Effector CD4-positive, alpha-beta T cell (primary cell): ENCODE measurements around the gene TRIM58.

Experiments
- DNase-seq: peaks from one replicate; pipeline ENCODE4 v3.0.0-alpha.2; 2020

TRIM58 gene

DNA sequence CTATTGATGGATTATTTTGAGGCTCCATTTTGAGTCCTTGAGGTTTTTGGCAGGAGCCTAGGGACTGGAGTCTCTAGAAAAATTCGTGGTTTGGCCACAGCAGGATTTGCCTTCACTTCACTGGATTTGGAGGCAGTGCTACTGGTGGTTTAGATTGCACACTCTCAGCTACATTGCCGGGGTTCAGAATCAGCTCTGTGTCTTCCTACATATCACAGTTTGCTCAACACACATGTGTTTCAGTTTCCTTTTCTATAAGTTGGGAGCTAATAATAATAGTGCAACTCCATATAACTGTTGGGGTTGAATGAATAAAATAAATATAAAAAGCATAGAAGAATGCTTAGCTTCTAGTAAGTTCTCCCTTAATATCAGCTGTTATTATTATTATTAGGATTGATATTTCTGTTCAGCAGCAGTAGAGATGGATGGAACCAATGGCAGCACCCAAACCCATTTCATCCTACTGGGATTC is 38.2 kb downstream of the TRIM58 start, which contains the start of gene OR2W3:
Gene OR2W3, plus strand, starts transcription at position 425 of the 475 bp plus-strand sequence. Its CDS starts 0 bp downstream, at position 425.
- DNase-seq, result no peak

DNA sequence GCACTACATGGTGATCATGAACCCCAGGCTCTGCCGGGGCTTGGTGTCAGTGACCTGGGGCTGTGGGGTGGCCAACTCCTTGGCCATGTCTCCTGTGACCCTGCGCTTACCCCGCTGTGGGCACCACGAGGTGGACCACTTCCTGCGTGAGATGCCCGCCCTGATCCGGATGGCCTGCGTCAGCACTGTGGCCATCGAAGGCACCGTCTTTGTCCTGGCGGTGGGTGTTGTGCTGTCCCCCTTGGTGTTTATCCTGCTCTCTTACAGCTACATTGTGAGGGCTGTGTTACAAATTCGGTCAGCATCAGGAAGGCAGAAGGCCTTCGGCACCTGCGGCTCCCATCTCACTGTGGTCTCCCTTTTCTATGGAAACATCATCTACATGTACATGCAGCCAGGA is 39.0 kb downstream of the TRIM58 start:
- no peak for DNase-seq

DNA sequence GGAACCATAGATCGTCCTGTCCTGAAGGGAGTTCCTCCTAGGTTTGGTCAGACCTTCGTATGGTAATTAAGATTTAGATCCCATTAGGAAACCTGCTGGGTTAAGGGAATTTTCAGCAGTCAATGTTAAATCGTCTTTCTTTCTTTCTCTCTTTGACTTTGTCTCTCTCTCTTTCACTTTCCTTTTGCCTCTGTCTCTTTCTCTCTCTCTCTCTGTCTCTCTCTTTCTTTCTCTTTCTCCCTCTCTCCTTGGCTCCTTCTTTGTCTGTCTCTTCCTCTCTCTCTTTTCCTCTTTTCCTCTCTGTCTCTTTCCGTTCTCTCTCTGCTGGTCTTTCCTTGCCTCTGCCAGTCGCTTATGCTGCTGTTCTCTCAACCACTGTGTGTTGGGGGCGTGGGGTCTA is 47.1 kb downstream of the TRIM58 start:
- DNase-seq, result no peak

DNA sequence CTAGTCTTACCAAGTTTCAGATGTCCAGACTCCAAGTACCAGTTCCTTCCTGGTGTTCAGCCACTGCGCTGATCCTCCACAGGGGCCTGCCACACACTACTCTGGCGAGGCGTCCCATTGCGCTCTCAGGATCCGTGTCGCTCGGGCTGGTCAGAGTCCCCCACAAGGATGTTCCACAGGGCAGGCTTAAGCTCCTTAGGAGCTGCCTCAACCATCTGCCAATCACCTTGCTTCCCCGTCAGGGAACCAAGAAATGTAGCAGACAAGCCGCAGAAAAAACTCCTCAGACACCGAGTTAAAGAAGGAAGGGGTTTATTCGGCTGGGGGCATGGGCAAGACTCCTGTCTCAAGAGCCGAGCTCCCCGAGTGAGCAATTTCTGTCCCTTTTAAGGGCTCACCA is 48.2 kb downstream of the TRIM58 start:
- DNase-seq, result no peak

DNA sequence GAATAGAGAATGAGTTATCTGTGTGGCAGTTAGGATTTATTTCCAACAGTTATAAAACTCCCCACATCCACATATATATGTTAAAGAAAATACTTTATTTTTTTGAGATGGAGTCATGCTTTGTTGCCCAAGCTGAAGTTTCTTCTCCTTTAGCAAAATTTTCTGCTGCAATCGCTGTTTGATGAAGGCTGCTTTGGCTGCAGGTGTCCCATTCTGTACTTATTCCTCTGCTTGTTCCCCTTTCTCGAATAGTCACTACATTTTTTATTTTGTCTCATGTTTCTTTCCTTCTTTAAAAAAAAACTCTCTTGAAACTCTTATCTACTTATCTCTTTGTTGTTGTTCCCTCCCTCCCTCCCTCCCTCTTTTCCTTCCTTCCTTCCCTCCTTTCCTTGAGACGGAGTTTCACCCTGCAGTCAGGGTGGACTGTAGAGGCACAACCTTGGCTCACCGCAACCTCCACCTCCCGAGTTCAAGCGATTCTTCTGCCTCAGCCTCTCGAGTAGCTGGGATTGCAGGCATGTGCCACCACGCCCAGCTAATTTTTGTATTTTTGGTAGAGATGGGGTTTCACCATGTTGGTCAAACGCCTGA is 49.0 kb downstream of the TRIM58 start:
- DNase-seq, result no peak

DNA sequence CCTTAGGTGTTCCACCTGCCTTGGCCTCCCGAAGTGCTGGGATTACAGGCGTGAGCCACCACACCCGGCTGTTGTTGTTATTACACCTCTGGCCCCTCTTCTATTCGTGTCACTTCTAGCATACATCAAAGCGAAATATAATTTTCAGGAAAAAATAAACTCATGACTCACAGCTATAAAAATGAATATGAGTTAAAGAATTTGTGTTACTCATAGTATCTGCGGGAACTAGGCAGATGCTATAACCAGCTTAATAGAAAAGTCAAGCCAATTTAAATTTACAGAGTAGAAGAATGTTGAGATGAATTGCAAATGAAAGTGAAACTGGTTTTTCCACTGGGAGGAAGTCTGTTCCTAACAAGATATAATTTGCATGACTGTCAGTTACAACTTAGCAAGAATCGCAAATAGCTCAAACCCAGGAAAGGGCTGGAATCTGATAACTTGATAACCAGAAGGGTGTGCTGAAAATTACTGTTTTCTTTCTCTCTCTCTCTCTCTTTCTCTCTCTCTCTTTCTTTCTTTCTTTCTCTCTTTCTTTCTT is 49.6 kb downstream of the TRIM58 start:
- DNase-seq, result no peak

DNA sequence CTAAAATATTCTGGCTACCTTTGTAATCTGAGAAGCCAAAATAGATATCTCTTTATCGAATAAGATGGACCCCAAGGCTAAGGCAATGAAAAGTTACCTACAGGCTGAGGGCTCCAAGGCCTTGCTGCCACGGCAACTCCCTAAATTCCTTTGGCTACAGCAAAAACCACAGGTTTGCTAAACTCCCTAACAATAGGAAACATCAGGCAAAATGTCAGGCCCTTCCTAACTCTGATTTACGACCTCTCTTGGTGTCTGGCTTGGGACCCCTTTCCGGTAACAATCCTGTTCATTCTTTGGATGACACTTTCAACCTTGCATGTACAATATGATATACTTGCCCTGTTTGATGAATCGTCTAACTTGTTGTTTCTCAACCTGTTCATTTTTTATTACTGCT is 51.8 kb downstream of the TRIM58 start:
- DNase-seq, result no peak

DNA sequence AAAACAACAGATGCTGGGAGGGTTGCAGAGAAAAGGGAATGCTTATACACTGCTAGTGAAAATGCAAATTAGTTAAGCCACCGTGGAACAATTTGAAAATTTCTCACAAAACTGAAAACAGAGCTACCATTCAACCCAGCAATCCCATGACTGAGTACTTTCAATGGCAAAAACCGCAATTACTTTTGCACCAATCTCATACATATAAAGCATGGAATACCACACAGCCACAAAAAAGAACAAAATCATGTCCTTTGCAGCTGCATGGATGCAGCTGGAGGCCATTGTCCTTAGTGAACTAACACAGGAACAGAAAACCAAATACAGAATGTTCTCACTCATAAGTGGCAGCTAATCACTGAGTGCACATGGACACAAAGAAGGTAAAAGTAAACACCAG is 56.8 kb downstream of the TRIM58 start:
- no peak for DNase-seq

DNA sequence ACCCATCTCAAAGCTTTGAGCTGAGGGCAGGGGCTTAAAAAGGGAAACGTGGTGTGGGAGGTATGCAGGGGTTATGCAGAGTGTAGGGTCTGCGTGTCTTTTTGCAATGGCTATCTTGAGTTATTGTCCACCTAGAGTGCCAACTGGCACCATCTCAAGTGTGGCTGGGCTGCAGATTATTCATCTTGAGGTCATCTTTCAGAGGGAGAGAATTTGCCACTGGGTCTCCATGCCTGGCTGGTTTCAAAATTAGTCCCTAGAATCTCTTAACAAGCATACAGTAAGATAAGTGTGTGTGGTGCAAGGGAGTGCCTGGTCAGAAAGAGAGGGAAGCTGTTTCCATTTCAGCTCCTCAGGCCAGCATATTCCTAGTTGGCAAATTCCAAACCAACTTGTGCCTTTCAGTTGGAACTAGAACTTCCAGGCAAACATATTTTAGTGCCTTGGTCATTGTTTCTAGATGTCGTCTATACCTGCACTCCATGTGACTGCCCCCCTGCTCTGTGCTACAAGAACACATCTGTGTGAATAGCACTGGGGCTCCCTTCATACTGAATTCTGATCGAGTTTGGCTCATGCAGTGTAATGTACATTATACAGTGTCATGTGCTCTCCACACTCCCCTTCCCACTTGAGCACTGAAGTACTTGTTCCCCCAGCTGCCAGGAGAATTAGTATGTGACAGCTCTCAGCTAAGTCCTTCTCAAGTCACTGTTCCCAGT is 58.1 kb downstream of the TRIM58 start:
- DNase-seq, result no peak

DNA sequence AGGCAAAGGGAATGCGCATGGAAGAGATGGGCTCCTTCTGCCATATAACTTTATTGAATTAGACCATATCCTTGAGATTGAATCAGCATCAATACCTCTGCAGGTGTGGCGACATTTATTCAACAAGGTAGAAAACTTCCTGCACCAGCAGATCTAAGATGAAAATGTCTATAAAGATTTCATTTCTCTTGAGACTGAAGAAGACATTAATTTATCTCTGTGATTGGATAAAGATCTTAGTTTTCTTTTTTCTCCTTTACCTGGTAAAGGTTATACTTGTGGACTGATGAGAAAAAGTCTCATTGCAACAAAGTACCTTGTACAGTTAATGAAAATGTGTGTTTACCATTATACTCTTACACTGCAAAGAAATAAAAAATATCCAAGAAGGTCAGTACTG is 63.0 kb downstream of the TRIM58 start, which contains the start of gene OR2T8:
Gene OR2T8, plus strand, starts transcription at position 301 of the 400 bp plus-strand sequence. CDS start 766 bp downstream, outside the sequence.
- no peak for DNase-seq

DNA sequence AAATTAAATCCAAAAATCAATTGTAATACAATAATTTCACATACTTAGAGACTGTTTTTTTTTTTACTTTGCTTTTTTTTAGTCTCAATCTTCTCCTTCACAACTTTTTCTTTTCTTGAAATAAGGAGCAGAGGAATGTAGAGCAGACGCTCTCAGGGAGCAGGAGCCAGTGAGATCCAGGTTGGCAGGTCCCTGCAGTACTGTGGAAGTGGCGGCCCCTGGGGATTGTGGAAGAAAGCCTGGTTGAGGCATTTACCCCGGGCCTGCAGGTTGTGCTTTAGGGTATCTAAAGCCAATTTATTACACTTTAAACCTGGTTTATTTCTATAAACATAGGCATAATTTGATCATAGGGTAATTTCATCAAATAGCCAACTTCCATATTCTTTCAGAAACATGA is 67.0 kb downstream of the TRIM58 start:
- DNase-seq, result no peak

DNA sequence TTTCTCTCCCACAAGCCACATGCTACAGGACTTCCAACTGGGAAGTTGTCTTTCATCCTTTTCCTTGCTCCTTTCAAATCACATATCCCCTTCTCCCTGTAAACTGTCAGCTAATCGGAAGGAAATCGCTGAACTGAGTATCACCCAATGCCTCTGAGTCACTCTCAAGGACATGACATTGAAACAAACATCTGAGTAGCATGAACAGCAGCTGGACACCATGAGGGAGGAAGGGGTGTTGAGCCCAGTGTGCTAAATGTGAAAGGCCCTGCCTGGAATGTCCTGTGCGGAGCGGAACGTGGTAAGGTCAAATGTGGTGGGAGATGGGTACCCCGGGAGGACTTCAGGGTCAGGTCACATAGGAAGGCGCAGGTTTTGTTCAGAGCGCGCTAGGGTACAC is 67.9 kb downstream of the TRIM58 start, which contains the start of gene OR2AJ1:
Gene OR2AJ1, plus strand, starts transcription at position 22 of the 400 bp plus-strand sequence. CDS start 8,880 bp downstream, outside the sequence.
- no peak for DNase-seq
